IMR-90 (cell line): ENCODE results near the gene VAC14. TPM values are rescaled to one million over a fixed set of nuclear protein-coding genes. Genes with fewer than 3 reads are reported as not detected.
A peak's percentile ranks its signal among the peaks of the same experiment; 100 is the strongest.

Source experiments
- ATAC-seq: fragments of 200-7000 bp; cut with Tn5 transposase; 2 replicates; pipeline ENCODE4 v1.9.1; 2020; ENCODE audit warnings: low read depth, mild to moderate bottlenecking, moderate library complexity
- BruUV-seq: library from RNA; stranded (reverse); fragments of 400-500 nt; replicated peaks from 2 replicates; lab custom pipeline; 2021; lab: Mats Ljungman, UMichigan
- CTCF ChIA-PET: fragments of 300-600 bp; formaldehyde crosslinking; extraction: SDS; loops from one replicate; lab custom pipeline; 2021; ENCODE audit warnings: antibody characterized with exemption; lab: Yijun Ruan, JAX
- POLR2A ChIA-PET: fragments of 300-600 bp; sonication (Branson Sonifier 250); formaldehyde crosslinking; loops from one replicate; lab custom pipeline; 2022; ENCODE audit warnings: antibody characterized with exemption; ENCODE audit not compliant: unreplicated experiment; lab: Charles Lee
- DNase-seq: peaks from one replicate; pipeline ENCODE4 v3.0.0; 2013
- H2AFZ ChIP-seq: replicated peaks from 2 replicates; pipeline ENCODE3; 2013; ENCODE audit warnings: low read length, mild to moderate bottlenecking; ENCODE audit not compliant: poor library complexity
- H2AK5ac ChIP-seq: 2 replicates; pipeline ENCODE4 v1.6.1; 2013; ENCODE audit warnings: low read depth, low read length, inconsistent platforms
- H2AK9ac ChIP-seq: replicated peaks from 2 replicates; pipeline ENCODE3; 2013; ENCODE audit warnings: mild to moderate bottlenecking, low read depth, low read length, moderate library complexity; ENCODE audit not compliant: poor library complexity
- H2BK120ac ChIP-seq: 2 replicates; pipeline ENCODE4 v1.6.1; 2013; ENCODE audit warnings: low read depth, low read length, inconsistent platforms
- H2BK15ac ChIP-seq: 3 replicates; pipeline ENCODE4 v1.6.1; 2013; ENCODE audit warnings: low read depth, low read length, inconsistent platforms
- H2BK20ac ChIP-seq: 2 replicates; pipeline ENCODE4 v1.6.1; 2013; ENCODE audit warnings: low read depth, mild to moderate bottlenecking, inconsistent platforms, low read length, moderate library complexity
- H2BK5ac ChIP-seq: 2 replicates; pipeline ENCODE4 v1.6.1; 2013; ENCODE audit warnings: mild to moderate bottlenecking, low read depth, low read length, inconsistent platforms; ENCODE audit not compliant: poor library complexity, severe bottlenecking
- H3K14ac ChIP-seq: replicated peaks from 2 replicates; pipeline ENCODE4 v1.6.1; 2013; ENCODE audit warnings: low read depth, low read length, inconsistent platforms
- H3K18ac ChIP-seq: 2 replicates; pipeline ENCODE4 v1.6.1; 2013; ENCODE audit warnings: low read depth, low read length, control low read depth
- H3K23ac ChIP-seq: 2 replicates; pipeline ENCODE4 v1.6.1; 2013; ENCODE audit warnings: low read depth, low read length, inconsistent platforms
- H3K27ac ChIP-seq: 2 replicates; pipeline ENCODE4 v1.5.1; 2013; ENCODE audit warnings: mild to moderate bottlenecking, control low read depth, low read length; ENCODE audit not compliant: insufficient read depth
- H3K27me3 ChIP-seq: 2 replicates; pipeline ENCODE4 v1.6.1; 2013; ENCODE audit warnings: low read length; ENCODE audit not compliant: control insufficient read depth, insufficient read depth
- H3K36me3 ChIP-seq: 2 replicates; pipeline ENCODE4 v1.6.1; 2013; ENCODE audit warnings: low read length, mixed read lengths; ENCODE audit not compliant: control insufficient read depth, insufficient read depth
- H3K4ac ChIP-seq: 2 replicates; pipeline ENCODE4 v1.6.1; 2013; ENCODE audit warnings: low read depth, low read length, inconsistent platforms
- H3K4me1 ChIP-seq: 2 replicates; pipeline ENCODE4 v1.6.1; 2013; ENCODE audit warnings: low read length, mixed read lengths; ENCODE audit not compliant: control insufficient read depth, insufficient read depth
- H3K4me2 ChIP-seq: 2 replicates; pipeline ENCODE4 v1.6.1; 2013; ENCODE audit warnings: low read depth, mild to moderate bottlenecking, control low read depth, low read length, moderate library complexity
- H3K4me3 ChIP-seq: 2 replicates; pipeline ENCODE4 v1.5.1; 2013; ENCODE audit warnings: low read depth, mild to moderate bottlenecking, control low read depth, low read length, moderate library complexity; ENCODE audit not compliant: insufficient read depth
- H3K56ac ChIP-seq: 2 replicates; pipeline ENCODE4 v1.6.1; 2013; ENCODE audit warnings: low read length, inconsistent platforms; ENCODE audit not compliant: insufficient read depth; ENCODE audit errors: extremely low read depth
- H3K79me1 ChIP-seq, 2 experiments: 2 replicates each; pipeline ENCODE4 v1.6.1; 2013; ENCODE audit warnings: low read length in 2 of 2, inconsistent platforms in 1 of 2, low read depth in 1 of 2
- H3K9ac ChIP-seq: 2 replicates; pipeline ENCODE4 v1.6.1; 2013; ENCODE audit warnings: low read depth, low read length, control low read depth
- H3K9me1 ChIP-seq: 2 replicates; pipeline ENCODE4 v1.6.1; 2013; ENCODE audit warnings: low read length, inconsistent platforms; ENCODE audit not compliant: insufficient read depth
- H3K9me3 ChIP-seq: 2 replicates; pipeline ENCODE4 v1.6.1; 2013; ENCODE audit warnings: low read length; ENCODE audit not compliant: control insufficient read depth, insufficient read depth
- H4K20me1 ChIP-seq: 2 replicates; pipeline ENCODE4 v1.6.1; 2013; ENCODE audit warnings: low read length, inconsistent platforms; ENCODE audit not compliant: insufficient read depth
- H4K5ac ChIP-seq: 2 replicates; pipeline ENCODE4 v1.6.1; 2013; ENCODE audit warnings: mild to moderate bottlenecking, low read depth, low read length, control low read depth
- H4K8ac ChIP-seq, 2 experiments: 2 replicates each; pipeline ENCODE4 v1.6.1; 2013; ENCODE audit warnings: low read depth in 2 of 2, low read length in 2 of 2, control low read depth in 1 of 2, inconsistent platforms in 1 of 2
- H4K91ac ChIP-seq: 2 replicates; pipeline ENCODE4 v1.6.1; 2013; ENCODE audit warnings: low read depth, low read length, inconsistent platforms; ENCODE audit not compliant: insufficient read depth
- BHLHE40 ChIP-seq: fragments of 150-350 bp; IDR thresholded peaks from 2 replicates; pipeline ENCODE4 v1.6.1; 2016; ENCODE audit warnings: mild to moderate bottlenecking, low read depth, low read length
- FOS ChIP-seq: fragments of 150-350 bp; IDR thresholded peaks from 2 replicates; pipeline ENCODE4 v1.6.1; 2016; ENCODE audit warnings: low read depth, low read length
- MAZ ChIP-seq: IDR thresholded peaks from 2 replicates; pipeline ENCODE4 v1.6.1; 2012; ENCODE audit warnings: low read depth, mild to moderate bottlenecking, low read length, improper control_type of control experiment, moderate library complexity, borderline replicate concordance
- MXI1 ChIP-seq: IDR thresholded peaks from 2 replicates; pipeline ENCODE4 v1.6.1; 2012; ENCODE audit warnings: low read depth, mild to moderate bottlenecking, low read length, moderate library complexity, borderline replicate concordance
- POLR2A ChIP-seq: IDR thresholded peaks from 2 replicates; pipeline ENCODE4 v1.6.1; 2012; ENCODE audit warnings: mild to moderate bottlenecking, low read depth, low read length
- SMC3 ChIP-seq: fragments of 150-350 bp; IDR thresholded peaks from 2 replicates; pipeline ENCODE4 v1.6.1; 2016; ENCODE audit warnings: low read depth, mild to moderate bottlenecking, antibody characterized with exemption, low read length, moderate library complexity
- WGBS, 2 experiments: methylation state at CpG; one replicate each; pipeline versions ENCODE4 v1.1.5 to v1.1.7; 2013; ENCODE audit warnings: missing lambda C conversion rate in 2 of 2; ENCODE audit not compliant: insufficient read length in 1 of 2; ENCODE audit errors: extremely low coverage in 2 of 2; 5-methylcytosine and 5-hydroxymethylcytosine counted together
- dilution Hi-C: fragments of 300-500 bp; cut with HindIII; formaldehyde crosslinking; loops from one replicate; pipeline ENCODE4 v1.14.3; 2018; ENCODE audit warnings: low sequenced_read_pairs; ENCODE audit not compliant: unreplicated experiment
- in situ Hi-C: fragments of 300-500 bp; cut with MboI; formaldehyde crosslinking; loops from 3 replicates; pipeline ENCODE4 v1.14.3; 2019; ENCODE audit warnings: low sequenced_read_pairs, inconsistent platforms, mixed read lengths
- intact Hi-C: fragments of 100-400 bp; cut with micrococcal nuclease; formaldehyde crosslinking; loops from 2 replicates; pipeline ENCODE4 v1.10.0; 2022
- polyA plus RNA-seq, 3 experiments: library from polyadenylated mRNA; depleted of rRNA; stranded (reverse); fragments of >200 nt; gene quantifications; 2 replicates each; pipeline ENCODE4 v1.2.3, GENCODE V29; 2012; ENCODE audit warnings: low replicate concordance in 1 of 3
- total RNA-seq: library from RNA; depleted of rRNA; stranded (reverse); fragments of >200 nt; gene quantifications from 2 replicates; pipeline ENCODE4 v1.2.3, GENCODE V29; 2012
- TF ChIP-seq, protein P1 (sequence below): conservative IDR thresholded peaks from 2 replicates; pipeline ENCODE4 v1.5.1; 2012; ENCODE audit warnings: mild to moderate bottlenecking, low read depth, low read length, improper control_type of control experiment

Gene VAC14
- total and polyA plus RNA-seq, 2 of the 4 experiments (the other 2 are of a cell fraction) = 21.1 to 40.2 TPM

DNA sequence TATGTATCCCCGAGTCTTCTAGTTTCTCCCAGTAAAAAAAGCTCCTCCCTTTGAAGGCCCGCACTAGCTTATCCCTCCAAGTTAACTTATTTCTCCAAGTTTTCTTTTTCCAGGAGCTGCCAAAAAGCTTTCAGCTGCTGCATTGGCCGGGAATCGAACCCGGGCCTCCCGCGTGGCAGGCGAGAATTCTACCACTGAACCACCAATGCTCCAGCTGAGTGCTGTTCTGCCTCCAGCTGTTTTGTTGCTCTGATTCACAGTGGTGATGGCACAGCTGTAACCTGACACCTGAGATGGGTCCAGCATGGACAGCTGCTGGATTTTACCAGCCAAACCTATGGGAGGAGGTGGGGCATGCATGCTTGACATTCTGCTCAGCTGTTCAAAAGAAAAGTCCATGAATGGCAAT lies 22.1 kb downstream of the VAC14 start:
- H3K79me1 ChIP-seq = peaks cover 0 to 15% of the 10 kb centered on the region in 2 experiments; a peak in 2 of 4 replicates
- H3K4me1 ChIP-seq = peaks cover 3% of the 10 kb centered on the region; the same call in 1 of the 2 replicates
- peak overlapping the region; percentile 19 for H2BK5ac ChIP-seq
- peak; percentile 82 for TF ChIP-seq MXI1
- TF ChIP-seq MAZ = peak; percentile 57
- TF ChIP-seq BHLHE40 = no peak
- TF ChIP-seq FOS = peak; percentile 94
- TF ChIP-seq, protein P1, sequence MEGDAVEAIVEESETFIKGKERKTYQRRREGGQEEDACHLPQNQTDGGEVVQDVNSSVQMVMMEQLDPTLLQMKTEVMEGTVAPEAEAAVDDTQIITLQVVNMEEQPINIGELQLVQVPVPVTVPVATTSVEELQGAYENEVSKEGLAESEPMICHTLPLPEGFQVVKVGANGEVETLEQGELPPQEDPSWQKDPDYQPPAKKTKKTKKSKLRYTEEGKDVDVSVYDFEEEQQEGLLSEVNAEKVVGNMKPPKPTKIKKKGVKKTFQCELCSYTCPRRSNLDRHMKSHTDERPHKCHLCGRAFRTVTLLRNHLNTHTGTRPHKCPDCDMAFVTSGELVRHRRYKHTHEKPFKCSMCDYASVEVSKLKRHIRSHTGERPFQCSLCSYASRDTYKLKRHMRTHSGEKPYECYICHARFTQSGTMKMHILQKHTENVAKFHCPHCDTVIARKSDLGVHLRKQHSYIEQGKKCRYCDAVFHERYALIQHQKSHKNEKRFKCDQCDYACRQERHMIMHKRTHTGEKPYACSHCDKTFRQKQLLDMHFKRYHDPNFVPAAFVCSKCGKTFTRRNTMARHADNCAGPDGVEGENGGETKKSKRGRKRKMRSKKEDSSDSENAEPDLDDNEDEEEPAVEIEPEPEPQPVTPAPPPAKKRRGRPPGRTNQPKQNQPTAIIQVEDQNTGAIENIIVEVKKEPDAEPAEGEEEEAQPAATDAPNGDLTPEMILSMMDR = no peak
- no peak for TF ChIP-seq POLR2A
- TF ChIP-seq SMC3 = no peak; the same call in none of the 2 replicates
- H3K9me3 ChIP-seq = peaks cover 2% of the 10 kb centered on the region; the same call in 1 of the 2 replicates
- no peak overlapping the region for H2AFZ ChIP-seq
- ATAC-seq (peak; percentile 89), DNase-seq (peak; percentile 92)
- no TSS peak for BruUV-seq
- peaks cover 42% of the 10 kb centered on the region for H3K36me3 ChIP-seq
- no peak overlapping the region for H3K23ac ChIP-seq
- peaks cover 10% of the 10 kb centered on the region for H3K9me1 ChIP-seq
- CTCF ChIA-PET = interaction anchor here (0.6 to 1.6 kb wide), 5 partner anchors 9 to 721 kb away, joined by 3 to 5 read pairs (median 3); no protein-coding TSS in a partner anchor
- POLR2A ChIA-PET = interaction anchor here (0.6 kb wide), 1 partner anchor 242 kb away, joined by 3 read pairs; no protein-coding TSS in a partner anchor
- H2BK20ac ChIP-seq = no peak overlapping the region
- H3K4me2 ChIP-seq = no peak overlapping the region
- intact Hi-C loops (loop anchor here (10.0 kb wide), 2 partner anchors 224 to 576 kb away; partner anchors contain the start of gene CALB2), dilution Hi-C loops (no loop called here), in situ Hi-C loops (loop anchor here (10.0 to 25.0 kb wide), 3 partner anchors 244 to 708 kb away; partner anchors contain the start of genes CMTR2 and ZNF19)
- H2AK9ac ChIP-seq = no peak overlapping the region
- 17% methylated on average over 2 of the region's 8 CpGs; no CpG with 5 or more reads in 1 of the 2 experiments for WGBS, 2 experiments
- H4K5ac ChIP-seq = no peak overlapping the region
- no peak overlapping the region for H3K9ac ChIP-seq
- H4K20me1 ChIP-seq = peaks cover 9% of the 10 kb centered on the region; the same call in 1 of the 2 replicates
- no peak overlapping the region for H2AK5ac ChIP-seq
- no peak overlapping the region for H3K4me3 ChIP-seq
- H3K18ac ChIP-seq = no peak overlapping the region
- H3K14ac ChIP-seq = no peak overlapping the region
- H3K27me3 ChIP-seq = no peaks in the 10 kb centered on the region
- no peak overlapping the region for H2BK120ac ChIP-seq
- no peak overlapping the region for H2BK15ac ChIP-seq
- no peak overlapping the region for H4K8ac ChIP-seq
- H4K91ac ChIP-seq = no peak overlapping the region
- no peak overlapping the region for H3K27ac ChIP-seq
- no peak overlapping the region for H3K56ac ChIP-seq
- no peak overlapping the region for H3K4ac ChIP-seq
